ENCODE results near the gene KAT7. TPM values are rescaled to one million over a fixed set of nuclear protein-coding genes. Genes with fewer than 3 reads are reported as not detected.

The KAT7 gene
- total RNA-seq, 1 donor, result 43.2 TPM

DNA sequence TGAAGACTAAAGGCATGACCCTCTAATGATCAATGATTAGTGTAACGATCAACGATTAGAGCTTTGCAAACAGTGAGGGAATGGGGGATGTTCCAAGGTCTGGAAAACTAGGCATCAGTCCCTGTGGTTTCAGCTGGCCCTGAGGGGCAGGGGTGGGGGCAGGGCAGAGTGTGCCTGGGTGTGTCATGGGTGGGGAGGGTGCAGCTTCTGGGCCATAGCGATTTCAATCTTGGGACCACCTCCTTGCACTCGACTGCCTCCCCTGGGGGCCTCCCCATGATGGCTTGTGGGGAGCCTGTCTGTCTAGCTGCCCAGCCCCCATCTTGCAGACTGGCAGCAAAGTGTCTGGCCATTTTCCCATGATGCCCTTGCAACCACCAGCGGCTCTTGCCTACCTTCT lies 51.0 kb downstream of the KAT7 start:
- H3K4me3 ChIP-seq (ENCODE audit: low read depth, low read length), result no peak overlapping the region
- no peak for DNase-seq (ENCODE audit: low read depth)
- TF ChIP-seq, protein P1, sequence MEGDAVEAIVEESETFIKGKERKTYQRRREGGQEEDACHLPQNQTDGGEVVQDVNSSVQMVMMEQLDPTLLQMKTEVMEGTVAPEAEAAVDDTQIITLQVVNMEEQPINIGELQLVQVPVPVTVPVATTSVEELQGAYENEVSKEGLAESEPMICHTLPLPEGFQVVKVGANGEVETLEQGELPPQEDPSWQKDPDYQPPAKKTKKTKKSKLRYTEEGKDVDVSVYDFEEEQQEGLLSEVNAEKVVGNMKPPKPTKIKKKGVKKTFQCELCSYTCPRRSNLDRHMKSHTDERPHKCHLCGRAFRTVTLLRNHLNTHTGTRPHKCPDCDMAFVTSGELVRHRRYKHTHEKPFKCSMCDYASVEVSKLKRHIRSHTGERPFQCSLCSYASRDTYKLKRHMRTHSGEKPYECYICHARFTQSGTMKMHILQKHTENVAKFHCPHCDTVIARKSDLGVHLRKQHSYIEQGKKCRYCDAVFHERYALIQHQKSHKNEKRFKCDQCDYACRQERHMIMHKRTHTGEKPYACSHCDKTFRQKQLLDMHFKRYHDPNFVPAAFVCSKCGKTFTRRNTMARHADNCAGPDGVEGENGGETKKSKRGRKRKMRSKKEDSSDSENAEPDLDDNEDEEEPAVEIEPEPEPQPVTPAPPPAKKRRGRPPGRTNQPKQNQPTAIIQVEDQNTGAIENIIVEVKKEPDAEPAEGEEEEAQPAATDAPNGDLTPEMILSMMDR (IDR thresholded peaks at IDR 0.05; ENCODE audit: insufficient read depth, low read depth, low read length), result no peak

DNA sequence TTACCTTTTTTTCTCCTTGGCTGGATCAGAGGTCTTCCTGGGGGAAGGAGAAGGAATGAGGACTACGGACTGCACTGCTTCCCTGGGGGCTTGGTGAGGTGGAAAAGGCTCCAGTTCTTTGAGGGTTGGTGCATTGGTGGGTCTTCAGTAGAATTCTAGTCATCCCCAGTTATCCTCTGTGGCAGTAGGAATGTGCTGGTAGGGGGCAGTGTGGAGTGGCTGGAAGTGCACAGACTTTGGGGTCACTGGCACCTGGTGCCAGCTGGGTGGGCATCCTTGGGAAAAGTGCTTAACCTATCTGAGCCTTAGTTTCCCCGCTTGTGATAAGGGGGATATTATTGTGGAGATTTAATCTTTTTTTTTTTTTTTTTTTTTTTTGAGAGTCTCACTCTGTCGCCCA lies 53.1 kb downstream of the KAT7 start:
- no peak for DNase-seq (ENCODE audit: low read depth)
- no peak overlapping the region for H3K4me3 ChIP-seq (ENCODE audit: low read depth, low read length)
- TF ChIP-seq, protein P1 (IDR thresholded peaks at IDR 0.05; ENCODE audit: insufficient read depth, low read depth, low read length), result peak; percentile 16

DNA sequence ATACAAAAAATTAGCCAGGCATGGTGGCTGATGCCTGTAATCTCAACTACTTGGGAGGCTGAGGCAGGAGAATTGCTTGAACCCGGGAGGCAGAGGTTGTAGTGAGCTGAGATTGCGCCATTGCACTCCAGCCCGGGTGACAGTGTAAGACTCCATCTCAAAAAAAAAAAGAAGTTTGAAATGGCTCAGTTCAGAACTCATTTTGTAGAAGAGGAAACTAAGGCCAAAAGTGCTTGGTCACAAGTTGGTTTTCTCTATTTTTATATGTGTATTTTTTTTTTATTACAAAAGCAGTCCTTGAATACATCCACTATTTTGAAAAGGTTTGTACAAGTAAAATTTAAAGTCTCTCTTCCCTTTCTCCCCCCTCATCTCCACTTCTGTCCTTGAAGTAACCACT lies 53.9 kb downstream of the KAT7 start:
- DNase-seq (ENCODE audit: low read depth), result no peak
- TF ChIP-seq, protein P1 (IDR thresholded peaks at IDR 0.05; ENCODE audit: insufficient read depth, low read depth, low read length), result no peak
- no peak overlapping the region for H3K4me3 ChIP-seq (ENCODE audit: low read depth, low read length)

DNA sequence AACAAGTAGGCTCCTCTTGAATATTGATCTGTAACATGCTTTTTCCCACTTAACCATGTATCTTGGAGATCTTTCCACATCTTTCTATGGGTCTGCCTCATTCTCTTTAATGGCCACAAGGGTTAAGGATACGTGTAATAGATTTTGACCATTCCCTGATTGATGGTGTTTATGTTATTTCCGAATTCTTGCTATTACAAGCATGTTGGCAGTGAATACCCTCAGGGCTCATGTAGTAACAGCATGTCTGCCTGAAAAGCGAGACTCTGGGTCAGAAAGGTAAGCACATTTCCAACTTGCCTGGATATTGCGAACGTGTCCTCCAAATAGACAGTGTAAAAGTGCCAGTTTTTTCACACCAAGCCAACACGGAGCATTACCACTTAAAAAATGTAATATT lies 54.4 kb downstream of the KAT7 start:
- TF ChIP-seq, protein P1 (IDR thresholded peaks at IDR 0.05; ENCODE audit: insufficient read depth, low read depth, low read length), result no peak
- no peak overlapping the region for H3K4me3 ChIP-seq (ENCODE audit: low read depth, low read length)
- DNase-seq (ENCODE audit: low read depth), result no peak

DNA sequence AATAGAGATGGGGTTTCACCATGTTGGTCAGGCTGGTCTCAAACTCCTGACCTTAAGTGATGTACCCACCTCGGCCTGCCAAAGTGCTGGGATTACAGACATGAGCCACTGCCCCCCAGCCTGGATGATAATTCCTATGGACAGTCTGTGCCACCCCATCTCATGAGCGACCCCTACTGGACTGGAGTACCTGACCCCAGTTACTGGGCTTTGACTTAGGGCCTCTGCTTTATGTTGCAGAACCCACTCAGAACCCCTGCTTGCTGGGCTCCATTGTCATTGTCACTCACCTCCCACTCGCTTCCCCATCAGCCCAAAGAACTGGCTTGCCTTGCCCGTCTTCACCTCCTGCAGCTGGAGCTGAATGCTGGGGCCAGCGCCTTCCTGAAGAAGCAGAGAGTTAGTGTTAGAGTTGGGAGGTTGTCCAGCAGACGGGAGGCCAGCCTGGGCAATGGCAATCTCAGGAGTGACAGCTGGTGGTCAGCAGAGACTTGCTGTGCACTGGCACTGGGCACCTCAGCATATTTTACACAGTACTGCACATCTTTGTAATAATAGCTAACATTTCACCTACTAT lies 55.4 kb downstream of the KAT7 start:
- TF ChIP-seq, protein P1 (IDR thresholded peaks at IDR 0.05; ENCODE audit: insufficient read depth, low read depth, low read length), result peak; percentile 49
- DNase-seq (ENCODE audit: low read depth), result no peak
- H3K4me3 ChIP-seq (ENCODE audit: low read depth, low read length), result no peak overlapping the region

DNA sequence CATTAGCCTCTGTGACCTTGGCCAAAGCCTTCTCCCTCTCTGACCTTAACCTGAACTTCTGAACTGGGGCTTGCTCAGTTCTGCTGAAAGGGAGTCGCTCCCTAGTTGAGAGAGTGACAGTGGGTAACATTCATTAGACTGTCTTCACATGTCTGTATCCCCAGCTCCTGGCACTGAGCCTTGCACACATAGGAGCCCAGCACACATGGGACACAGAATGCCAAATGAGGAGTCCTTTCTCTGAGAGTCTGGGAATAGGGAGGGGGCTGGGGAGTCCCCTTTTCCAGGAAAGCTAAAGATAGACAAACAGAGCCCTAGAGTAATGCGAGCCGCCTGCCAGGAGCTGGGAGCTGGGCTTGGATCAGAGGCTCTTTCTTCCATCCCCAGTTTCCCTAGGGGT lies 56.8 kb downstream of the KAT7 start:
- H3K4me3 ChIP-seq (ENCODE audit: low read depth, low read length), result no peak overlapping the region
- DNase-seq (ENCODE audit: low read depth), result no peak

More for the DNA sequence above, 56.8 kb downstream of the KAT7 start:
- TF ChIP-seq, protein P1 (IDR thresholded peaks at IDR 0.05; ENCODE audit: insufficient read depth, low read depth, low read length), result no peak
